Measurements from ENCODE around the gene GSDME. TPM values are rescaled to one million over a fixed set of nuclear protein-coding genes. Genes with fewer than 3 reads are reported as not detected.

GSDME gene
- total and polyA plus RNA-seq, 10 of the 15 experiments (the other 5 are each of a cell fraction or from before 2014, with no cell fraction given): 23.7 to 245 (median 128) TPM

DNA sequence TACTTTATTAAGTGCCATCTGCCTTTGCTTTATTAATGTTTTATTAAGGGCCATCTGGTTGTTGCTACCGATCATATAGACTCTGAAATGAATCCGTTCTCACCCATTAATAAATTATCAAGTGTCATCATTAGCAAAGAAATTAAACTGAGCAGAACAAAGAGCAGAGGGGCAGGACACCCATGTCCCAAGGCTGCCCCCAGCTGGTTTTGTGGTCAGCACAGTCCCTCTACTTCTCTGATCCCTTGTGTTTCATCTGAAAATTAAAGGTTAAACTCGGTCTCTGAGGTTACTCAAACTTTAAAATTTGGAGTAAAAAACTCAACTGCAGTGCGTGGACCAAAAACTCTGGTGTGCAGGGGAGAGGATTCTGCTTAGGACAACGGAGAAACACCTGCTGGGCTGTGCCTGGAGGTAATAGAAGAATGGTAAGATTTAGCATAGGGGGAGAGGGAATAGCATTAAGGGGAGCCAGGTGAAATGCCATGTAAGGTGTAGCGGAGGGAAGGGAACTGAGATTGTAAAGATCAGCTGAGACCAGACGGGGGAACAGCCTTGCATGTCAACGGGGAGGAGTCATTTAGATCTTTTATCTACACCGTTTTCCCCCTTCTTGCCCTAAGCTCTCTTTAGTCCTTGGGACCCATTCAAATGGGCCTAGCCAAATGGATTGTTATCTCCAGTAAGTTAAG is 10.8 kb upstream of the GSDME start:
- Histone ChIP-seq H2AFZ (ENCODE audit: control insufficient read depth, low read depth, low read length) (no peak overlapping the region; the same call in 1 of the 2 replicates), H3K27ac (ENCODE audit: control insufficient read depth, insufficient read depth) (no peak overlapping the region), H3K9me3 (replicated peaks; ENCODE audit: control insufficient read depth, insufficient read depth, low read length) (no peaks in the 10 kb centered on the region; the same call in 1 of the 3 replicates), H3K79me2 (ENCODE audit: control insufficient read depth, insufficient read depth, low read length) (no peaks in the 10 kb centered on the region), H3K9ac (ENCODE audit: control insufficient read depth, insufficient read depth, low read length) (no peak overlapping the region), H3K4me2 (ENCODE audit: control insufficient read depth, insufficient read depth) (no peak overlapping the region), H4K20me1 (ENCODE audit: control insufficient read depth, insufficient read depth) (no peaks in the 10 kb centered on the region), H3K36me3 (ENCODE audit: control insufficient read depth in 2 of 2, insufficient read depth in 2 of 2, low read length in 1 of 2) (no peaks in the 10 kb centered on the region), H3K27me3 (replicated peaks in 1 of 2; ENCODE audit: control insufficient read depth in 2 of 2, insufficient read depth in 2 of 2, low read length in 1 of 2) (no peaks in the 10 kb centered on the region), H3K4me3 (no peak overlapping the region), H3K4me1 (ENCODE audit: control insufficient read depth, insufficient read depth, low read length) (peaks cover 23% of the 10 kb centered on the region)
- no peak for DNase-seq (ENCODE audit: low read depth, low spot score)
- intact Hi-C loops (cut with micrococcal nuclease; ENCODE audit: unreplicated experiment) (no loop called here), in situ Hi-C loops (cut with MboI) (no loop called here)
- ATAC-seq: peak; percentile 23; the same call in 1 of the 3 replicates
- SMC1A ChIA-PET (ENCODE audit: uncharacterized antibody, unreplicated experiment): interaction anchor here (1.3 to 2.3 kb wide), 3 partner anchors 10 to 12 kb away, joined by 4 to 5 read pairs (median 4); no protein-coding TSS in a partner anchor
- FAIRE-seq: no peak
- BruUV-seq (replicated peaks): no TSS peak
- TF ChIP-seq ZNF384 (IDR thresholded peaks at IDR 0.05; ENCODE audit: borderline replicate concordance, low read depth, low read length) (no peak), RUNX3 (IDR thresholded peaks at IDR 0.05; ENCODE audit: low read length) (peak; percentile 54), MTA3 (IDR thresholded peaks at IDR 0.05; ENCODE audit: borderline replicate concordance, low read length) (0 out of 2 replicates have a peak, but pooled peaks have one; percentile 8), FOXM1 (IDR thresholded peaks at IDR 0.05; ENCODE audit: low read depth, low read length) (no peak)
- CTCF ChIA-PET: interaction anchor here (1.0 to 1.2 kb wide), 2 partner anchors 170 to 221 kb away, joined by 3 to 5 read pairs; no protein-coding TSS in a partner anchor
- 72% methylated on average over 9 of the region's 9 CpGs for WGBS (ENCODE audit: insufficient coverage, insufficient replicate concordance, low lambda C conversion rate, missing lambda C conversion rate)
- POLR2A ChIA-PET: no interaction called here
- RAD21 ChIA-PET (ENCODE audit: unreplicated experiment): interaction anchor here (0.8 kb wide), 1 partner anchor 9 kb away, joined by 4 read pairs; no protein-coding TSS in a partner anchor

DNA sequence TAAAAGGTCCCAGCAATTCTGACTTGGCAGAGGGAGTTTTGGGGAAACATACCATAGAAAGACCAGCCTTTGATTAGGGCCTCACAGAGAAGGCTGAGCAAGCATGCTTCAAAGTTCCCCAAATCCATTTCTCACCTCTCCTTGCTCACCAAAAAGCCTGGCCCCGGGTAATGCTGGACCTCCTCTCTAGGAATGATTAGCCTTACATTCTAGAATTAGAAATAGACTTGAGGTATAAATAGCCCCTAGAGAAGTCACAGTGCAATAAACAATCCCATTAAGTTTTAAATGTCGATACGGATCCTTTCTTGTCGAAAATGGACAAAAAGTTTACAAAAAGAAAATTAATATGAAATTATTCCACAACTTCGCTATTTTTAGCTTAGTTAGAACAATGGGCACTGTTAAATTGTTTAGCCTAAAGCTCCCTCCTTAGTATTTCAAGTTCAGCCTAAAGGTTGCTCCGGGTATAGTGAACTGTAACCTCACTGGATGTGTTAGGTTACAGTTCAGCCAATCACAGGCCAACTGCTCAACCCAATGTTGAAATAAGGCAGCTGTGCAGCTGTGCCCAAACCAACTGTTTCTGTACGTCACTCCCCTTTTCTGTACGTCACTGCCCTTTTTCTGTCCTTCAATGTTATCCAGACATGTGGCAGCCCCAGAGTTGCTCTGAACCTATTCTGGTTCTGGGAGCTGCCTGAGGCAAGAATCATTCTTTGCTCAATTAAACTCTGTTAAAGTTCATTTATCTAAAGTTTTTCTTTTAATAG is 7.9 kb upstream of the GSDME start:
- Histone ChIP-seq H4K20me1 (ENCODE audit: control insufficient read depth, insufficient read depth) (no peaks in the 10 kb centered on the region), H3K9ac (ENCODE audit: control insufficient read depth, insufficient read depth, low read length) (no peak overlapping the region), H3K79me2 (ENCODE audit: control insufficient read depth, insufficient read depth, low read length) (no peaks in the 10 kb centered on the region), H2AFZ (ENCODE audit: control insufficient read depth, low read depth, low read length) (no peak overlapping the region), H3K4me3 (no peak overlapping the region), H3K9me3 (replicated peaks; ENCODE audit: control insufficient read depth, insufficient read depth, low read length) (peaks cover 2% of the 10 kb centered on the region), H3K4me1 (ENCODE audit: control insufficient read depth, insufficient read depth, low read length) (peaks cover 23% of the 10 kb centered on the region), H3K27me3 (replicated peaks in 1 of 2; ENCODE audit: control insufficient read depth in 2 of 2, insufficient read depth in 2 of 2, low read length in 1 of 2) (no peaks in the 10 kb centered on the region), H3K27ac (ENCODE audit: control insufficient read depth, insufficient read depth) (no peak overlapping the region), H3K4me2 (ENCODE audit: control insufficient read depth, insufficient read depth) (no peak overlapping the region), H3K36me3 (ENCODE audit: control insufficient read depth in 2 of 2, insufficient read depth in 2 of 2, low read length in 1 of 2) (no peaks in the 10 kb centered on the region)
- in situ Hi-C loops (cut with MboI): no loop called here
- ATAC-seq (no peak), DNase-seq (ENCODE audit: low read depth, low spot score) (no peak), FAIRE-seq (no peak)
- POLR2A ChIA-PET: no interaction called here
- CTCF ChIA-PET: interaction anchor here (1.1 to 2.6 kb wide), 3 partner anchors 47 to 475 kb away, joined by 3 to 11 read pairs (median 3); no protein-coding TSS in a partner anchor
- intact Hi-C loops (cut with micrococcal nuclease; ENCODE audit: unreplicated experiment): no loop called here
- BruUV-seq (replicated peaks): no TSS peak
- 90% methylated on average over 8 of the region's 8 CpGs for WGBS (ENCODE audit: insufficient coverage, insufficient replicate concordance, low lambda C conversion rate, missing lambda C conversion rate)
- SMC1A ChIA-PET (ENCODE audit: uncharacterized antibody, unreplicated experiment): interaction anchor here (1.2 kb wide), 1 partner anchor 47 kb away, joined by 6 read pairs; no protein-coding TSS in a partner anchor
- RAD21 ChIA-PET (ENCODE audit: unreplicated experiment): interaction anchor here (0.8 kb wide), 1 partner anchor 12 kb away, joined by 3 read pairs; no protein-coding TSS in a partner anchor
- TF ChIP-seq HDAC2 (IDR thresholded peaks at IDR 0.05) (no peak), CREM (IDR thresholded peaks at IDR 0.05; ENCODE audit: low read depth) (peak; percentile 51; the same call in 1 of the 2 replicates), ATF7 (IDR thresholded peaks at IDR 0.05; ENCODE audit: low read depth) (no peak), ZBED1 (IDR thresholded peaks at IDR 0.05; ENCODE audit: borderline replicate concordance) (no peak)
